HEK293T (cell line): ENCODE results near the gene MTA1.

ENCODE experiments used
- BHLHE40 ChIP-seq: fragments of 450-650 bp; IDR thresholded peaks from 2 replicates; pipeline ENCODE4 v1.6.1; 2016; ENCODE audit warnings: mild to moderate bottlenecking, moderate library complexity, borderline replicate concordance
- FOXA1 ChIP-seq: fragments of 450-650 bp; IDR thresholded peaks from 2 replicates; pipeline ENCODE4 v1.6.1; 2016; ENCODE audit warnings: mild to moderate bottlenecking
- HDGF ChIP-seq: fragments of 450-650 bp; IDR thresholded peaks from 2 replicates; pipeline ENCODE4 v1.6.1; 2017; ENCODE audit warnings: antibody characterized with exemption, borderline replicate concordance
- SUZ12 ChIP-seq: fragments of 450-650 bp; IDR thresholded peaks from 2 replicates; pipeline ENCODE4 v1.6.1; 2016; ENCODE audit warnings: mild to moderate bottlenecking

DNA sequence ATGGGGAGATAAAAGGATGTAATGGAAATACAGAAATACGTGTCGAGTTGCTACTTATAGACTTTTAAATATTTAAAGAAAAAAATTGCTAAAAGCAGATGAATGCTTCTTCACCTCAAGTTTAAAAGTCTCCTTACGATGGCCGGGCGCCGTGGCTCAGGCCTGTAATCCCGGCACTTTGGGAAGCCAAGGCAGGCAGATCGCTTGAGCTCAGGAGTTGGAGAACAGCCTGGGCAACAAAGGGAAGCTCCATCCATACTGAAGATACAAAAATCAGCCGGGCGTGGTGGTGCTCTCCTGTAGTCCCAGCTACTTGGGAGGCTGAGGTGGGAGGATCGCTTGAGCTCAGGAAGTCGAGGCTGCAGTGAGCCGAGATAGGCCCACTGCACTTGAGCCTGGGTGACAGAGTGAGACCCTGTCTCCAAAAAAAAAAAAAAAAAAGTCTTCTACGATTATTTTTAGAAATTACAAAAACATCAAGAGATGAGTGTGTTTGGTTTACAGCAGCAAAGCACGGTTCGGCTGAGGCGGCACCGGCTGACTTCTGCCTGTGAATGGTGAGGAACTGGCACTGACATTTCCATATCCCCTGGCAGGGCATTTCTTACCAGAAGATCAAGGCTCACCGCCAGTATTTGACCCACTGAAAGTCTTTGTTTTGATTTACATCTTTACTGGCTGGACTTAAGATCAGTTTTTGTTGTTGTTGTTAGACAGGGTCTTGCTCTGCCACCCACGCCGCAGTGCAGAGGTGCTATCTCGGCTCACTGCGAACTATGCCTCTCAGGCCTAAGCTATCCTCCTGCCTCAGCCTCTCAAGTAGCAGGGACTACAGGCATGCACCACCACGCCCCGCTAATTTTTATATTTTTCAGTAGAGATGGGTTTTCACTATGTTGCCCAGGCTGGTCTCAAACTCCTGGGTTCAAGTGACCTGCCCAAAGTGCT is 3.9 kb upstream of the MTA1 start:
- TF ChIP-seq HDGF (no peak), SUZ12 (no peak), BHLHE40 (no peak), FOXA1 (no peak)
